Duodenal mucosa (tissue), 2 donors: Measurements from ENCODE around the gene TBC1D16.
A peak's percentile ranks its signal among the peaks of the same experiment; 100 is the strongest.

Experiments used
- H3K27ac ChIP-seq: one replicate; pipeline ENCODE4 v1.7.0; 2013; ENCODE audit warnings: low read depth, low read length
- H3K27me3 ChIP-seq, 2 donors: one replicate each; pipeline ENCODE4 v1.7.0; 2013; ENCODE audit warnings: low read length in 2 of 2, control low read depth in 1 of 2; ENCODE audit not compliant: insufficient read depth in 2 of 2, control insufficient read depth in 1 of 2
- H3K36me3 ChIP-seq, 2 donors: one replicate each; pipeline ENCODE4 v1.7.0; 2013; ENCODE audit warnings: low read length in 2 of 2, control low read depth in 1 of 2; ENCODE audit not compliant: insufficient read depth in 2 of 2, control insufficient read depth in 1 of 2
- H3K4me1 ChIP-seq, 2 donors: one replicate each; pipeline ENCODE4 v1.7.0; 2013; ENCODE audit warnings: low read length in 2 of 2, control low read depth in 1 of 2; ENCODE audit not compliant: insufficient read depth in 2 of 2, control insufficient read depth in 1 of 2
- H3K4me3 ChIP-seq, 2 donors: one replicate each; pipeline ENCODE4 v1.7.0; 2013; ENCODE audit warnings: low read length in 2 of 2, low read depth in 1 of 2
- H3K9ac ChIP-seq, 2 donors: one replicate each; pipeline ENCODE4 v1.7.0; 2013; ENCODE audit warnings: low read length in 2 of 2, low read depth in 1 of 2
- H3K9me3 ChIP-seq, 2 donors: one replicate each; pipeline ENCODE4 v1.7.0; 2013; ENCODE audit warnings: low read length in 2 of 2, control low read depth in 1 of 2; ENCODE audit not compliant: control insufficient read depth in 1 of 2

Gene TBC1D16

DNA sequence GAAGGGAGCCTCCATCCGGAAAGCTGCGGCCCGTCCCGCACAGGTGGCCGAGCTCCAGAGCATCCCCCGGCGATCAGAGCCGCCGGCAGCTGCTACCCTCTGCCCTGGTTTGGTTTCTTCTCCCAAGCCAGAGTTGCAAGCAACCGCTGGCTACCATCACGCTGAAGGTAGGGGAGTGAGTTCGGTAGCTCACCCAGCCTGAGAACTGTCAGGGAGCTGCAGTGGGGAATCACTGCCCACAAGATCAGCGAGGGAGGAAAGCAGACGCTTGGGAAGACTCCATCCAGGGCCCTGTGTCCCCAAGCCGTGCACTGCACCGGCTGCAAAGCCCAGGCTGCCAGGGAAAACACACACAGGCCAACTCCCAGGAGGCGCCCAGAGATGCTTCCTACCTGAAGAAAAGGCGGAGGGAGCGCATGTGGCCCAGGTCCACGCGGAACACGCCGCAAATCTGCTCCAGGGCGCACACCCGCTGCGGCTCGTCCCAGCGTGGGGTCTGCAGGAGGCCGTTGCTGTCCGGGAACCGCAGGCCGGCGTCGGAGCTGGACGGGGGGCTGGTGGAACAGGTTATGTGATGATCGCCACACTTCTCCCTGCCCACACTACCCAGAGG, 83.3 kb downstream of the TBC1D16 start:
- Histone ChIP-seq H3K4me3 (no peak overlapping the region), H3K9me3 (no peaks in the 10 kb centered on the region), H3K27ac (no peak overlapping the region), H3K4me1 (peaks cover 27 to 28% of the 10 kb centered on the region in 2 donors), H3K9ac (peak overlapping the region in 1 of 2 donors; percentile 4), H3K27me3 (no peaks in the 10 kb centered on the region), H3K36me3 (peaks cover 0 to 17% of the 10 kb centered on the region in 2 donors)

DNA sequence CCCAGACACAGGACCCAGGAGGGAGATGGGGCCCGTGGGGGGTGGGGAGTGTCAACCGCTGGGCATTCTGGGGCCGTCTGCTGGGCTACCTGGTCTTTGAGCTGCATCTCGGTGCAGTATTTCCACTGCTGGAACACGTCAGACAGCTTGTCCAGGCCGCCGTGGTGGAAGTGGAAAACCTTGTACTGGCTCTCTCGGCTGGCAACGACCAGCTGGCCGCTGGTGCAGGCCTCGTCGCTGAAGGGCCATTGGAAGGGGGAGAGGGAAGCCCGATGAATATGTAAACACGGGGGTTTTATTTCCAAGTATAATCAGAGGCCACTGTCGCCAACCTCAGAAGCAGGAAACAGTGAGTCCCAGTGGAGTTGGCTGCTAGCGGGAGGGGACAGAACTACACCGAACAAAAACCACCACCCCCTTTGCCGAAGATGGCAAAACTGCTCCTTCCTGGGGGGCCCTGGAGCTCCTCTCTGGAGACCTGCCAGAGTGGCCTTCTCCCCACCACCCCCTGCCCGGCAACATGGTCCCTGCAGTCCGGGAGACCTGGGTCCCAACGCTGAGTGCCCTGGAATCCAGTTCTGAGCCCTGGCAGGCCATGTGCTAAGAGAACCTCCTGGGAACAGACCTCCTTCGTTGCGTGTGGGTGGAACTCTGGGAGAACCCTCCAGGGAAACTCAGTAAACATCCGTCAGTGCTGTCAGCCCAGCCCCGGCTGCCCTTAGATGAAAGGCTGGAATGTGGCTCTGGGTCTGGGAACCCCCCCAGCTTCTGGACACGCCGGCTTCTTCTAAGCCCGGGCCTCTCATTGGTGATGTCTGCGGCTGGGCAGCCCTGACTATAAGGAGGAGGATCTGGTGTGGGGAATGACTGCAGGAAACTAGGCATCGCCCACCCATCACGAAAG, 84.1 kb downstream of the TBC1D16 start:
- peak overlapping the region in 1 of 2 donors; percentile 49 for H3K9ac ChIP-seq
- H3K27me3 ChIP-seq, result no peaks in the 10 kb centered on the region
- H3K4me3 ChIP-seq, result peak overlapping the region in 1 of 2 donors; percentile 47
- no peaks in the 10 kb centered on the region for H3K9me3 ChIP-seq
- peaks cover 27 to 28% of the 10 kb centered on the region in 2 donors for H3K4me1 ChIP-seq
- H3K36me3 ChIP-seq, result peaks cover 5 to 25% of the 10 kb centered on the region in 2 donors
- H3K27ac ChIP-seq, result peak overlapping the region; percentile 53

DNA sequence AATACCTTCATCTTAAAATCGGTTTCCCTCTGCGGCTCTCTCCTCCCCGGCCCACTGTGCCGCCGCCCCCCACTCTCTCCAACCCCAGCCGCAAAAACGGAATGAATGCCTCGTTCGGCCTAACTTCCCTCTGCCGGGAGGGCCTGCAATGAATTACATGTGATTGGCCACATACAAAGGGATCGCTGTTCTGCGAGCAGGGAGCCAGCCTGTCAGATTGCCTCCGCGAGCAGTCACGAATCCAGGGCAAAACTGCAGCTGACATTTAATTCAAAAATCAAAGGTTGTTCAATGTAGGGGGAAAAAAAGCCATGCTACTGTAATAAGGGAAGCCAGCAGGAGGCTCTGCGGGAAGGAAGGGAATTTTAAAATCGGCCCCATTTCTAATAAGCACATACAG, 84.9 kb downstream of the TBC1D16 start:
- Histone ChIP-seq H3K36me3 (peaks cover 5 to 33% of the 10 kb centered on the region in 2 donors), H3K27me3 (no peaks in the 10 kb centered on the region), H3K9ac (peak overlapping the region in 1 of 2 donors; percentile 49), H3K9me3 (no peaks in the 10 kb centered on the region), H3K27ac (peak overlapping the region; percentile 20), H3K4me1 (peaks cover 27 to 28% of the 10 kb centered on the region in 2 donors), H3K4me3 (peak overlapping the region; percentile 7 to 47)

DNA sequence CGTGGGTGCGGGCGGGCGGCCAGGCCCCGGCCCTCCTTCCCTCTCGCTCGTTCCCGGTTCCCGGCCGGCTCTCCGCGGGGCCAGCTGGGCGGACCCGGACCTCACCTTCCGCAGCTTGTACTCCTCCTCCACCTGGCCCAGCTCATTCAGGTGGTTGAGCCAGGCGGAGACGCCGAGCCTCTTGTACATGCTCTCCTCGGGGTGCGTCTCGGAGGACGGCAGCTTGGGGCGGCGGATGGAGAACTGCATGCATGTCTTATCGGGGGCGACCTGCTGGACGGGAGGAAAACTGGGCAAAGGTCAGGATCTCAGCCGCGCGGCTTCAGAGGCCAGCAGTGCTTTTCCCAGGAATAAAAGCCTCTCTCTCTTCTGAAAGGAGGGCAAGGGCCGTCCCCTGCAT, 85.4 kb downstream of the TBC1D16 start:
- Histone ChIP-seq H3K9ac (peak overlapping the region; percentile 18 to 49), H3K4me3 (peak overlapping the region; percentile 7 to 47), H3K27ac (peak overlapping the region; percentile 20)

DNA sequence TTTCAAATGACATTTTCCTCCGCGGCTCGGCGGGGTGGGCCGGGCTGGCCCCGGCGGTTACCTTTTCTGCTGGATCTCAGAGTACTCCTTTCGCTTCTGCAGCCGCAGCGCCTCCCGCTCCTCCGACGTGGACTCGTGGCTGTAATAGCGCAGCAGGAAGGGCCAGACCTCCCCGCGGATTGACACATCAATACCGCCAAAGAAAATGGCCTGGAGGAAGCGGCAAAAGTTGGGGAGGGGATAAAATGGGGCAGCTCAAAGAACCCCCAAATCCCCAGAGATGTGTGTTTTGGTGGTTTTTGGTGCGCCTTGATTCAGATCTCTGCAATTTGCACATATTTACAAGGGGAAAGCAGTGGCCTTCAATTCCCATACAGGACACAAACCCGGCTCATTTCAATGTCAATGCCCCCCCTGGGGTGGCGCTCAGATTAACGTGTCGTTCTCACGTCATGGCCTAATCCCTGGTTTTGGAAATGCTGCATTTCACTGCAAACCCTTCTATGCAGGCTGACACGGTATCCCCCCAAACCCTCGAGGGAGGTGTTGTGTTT, 85.9 kb downstream of the TBC1D16 start:
- H3K4me3 ChIP-seq, result no peak overlapping the region
- H3K27me3 ChIP-seq, result no peaks in the 10 kb centered on the region
- H3K36me3 ChIP-seq, result peaks cover 5 to 36% of the 10 kb centered on the region in 2 donors
- peaks cover 27 to 28% of the 10 kb centered on the region in 2 donors for H3K4me1 ChIP-seq
- no peak overlapping the region for H3K27ac ChIP-seq
- peak overlapping the region; percentile 18 to 49 for H3K9ac ChIP-seq
- no peaks in the 10 kb centered on the region for H3K9me3 ChIP-seq

More for the DNA sequence above, 85.4 kb downstream of the TBC1D16 start:
- Histone ChIP-seq H3K27me3 (no peaks in the 10 kb centered on the region), H3K36me3 (peaks cover 5 to 36% of the 10 kb centered on the region in 2 donors), H3K4me1 (peaks cover 27 to 28% of the 10 kb centered on the region in 2 donors), H3K9me3 (no peaks in the 10 kb centered on the region)

DNA sequence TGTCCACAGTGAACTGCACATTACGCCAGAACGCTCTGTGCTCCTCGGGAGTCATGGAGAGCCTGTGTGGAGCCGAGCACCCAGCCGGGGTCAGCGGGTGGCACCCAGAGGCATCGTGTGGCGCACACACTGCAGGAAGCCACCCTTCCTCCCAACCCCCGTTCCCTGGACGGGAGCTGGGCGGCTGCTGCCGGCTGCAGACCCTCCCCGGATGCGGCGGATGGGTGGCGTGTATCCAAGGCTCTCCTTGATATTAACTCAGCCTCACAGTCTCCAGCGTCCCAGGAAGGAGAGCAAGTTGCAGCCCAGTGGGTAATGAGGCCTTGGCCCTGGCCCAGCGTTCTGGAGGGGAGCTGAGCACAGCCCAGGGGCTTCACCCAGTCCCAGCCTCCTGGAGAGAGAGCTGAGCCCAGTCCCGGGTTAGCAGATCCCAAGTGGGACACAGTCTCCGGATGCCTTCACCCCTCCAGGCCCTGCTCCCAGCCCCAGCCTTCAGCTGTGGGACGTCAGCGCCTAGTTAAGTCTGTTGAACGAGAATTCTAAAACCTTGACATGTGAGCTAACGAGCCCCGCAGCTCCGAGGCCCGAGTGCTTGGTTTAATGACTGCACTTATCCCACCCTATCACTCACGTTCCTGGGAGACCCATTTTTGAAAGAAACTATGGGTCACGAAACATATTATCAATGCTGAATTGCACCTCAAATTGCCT, 86.6 kb downstream of the TBC1D16 start:
- H3K36me3 ChIP-seq, result peaks cover 6 to 42% of the 10 kb centered on the region in 2 donors
- no peak overlapping the region for H3K4me3 ChIP-seq

DNA sequence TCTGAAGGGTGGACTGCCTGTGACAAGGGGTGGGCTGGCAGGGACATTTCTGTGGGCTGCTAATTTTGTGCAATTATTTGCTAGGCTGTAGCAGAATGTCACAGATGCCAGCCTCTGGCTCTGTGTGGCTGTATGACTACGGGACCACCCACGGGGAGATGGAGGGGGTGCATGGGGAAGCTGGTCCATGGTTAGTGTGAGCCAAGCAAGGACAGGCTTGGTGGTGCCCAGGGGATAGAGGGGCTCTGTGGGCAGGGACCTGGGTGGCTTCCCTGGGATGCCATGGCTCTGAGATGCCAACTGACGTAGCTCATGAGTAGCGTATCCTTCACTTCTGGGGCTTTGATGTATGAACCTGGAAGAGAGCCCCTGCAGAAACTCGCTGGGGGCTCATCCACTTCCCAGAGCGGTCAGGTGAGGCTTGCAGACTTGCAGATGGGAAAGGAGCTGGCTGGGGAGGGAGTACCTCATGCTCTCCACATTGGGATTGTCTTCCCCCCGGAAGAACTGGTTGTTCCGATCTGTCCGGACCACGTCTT, 87.2 kb downstream of the TBC1D16 start:
- Histone ChIP-seq H3K4me1 (peaks cover 27 to 28% of the 10 kb centered on the region in 2 donors), H3K9ac (no peak overlapping the region), H3K9me3 (no peaks in the 10 kb centered on the region), H3K4me3 (no peak overlapping the region), H3K36me3 (peaks cover 12 to 48% of the 10 kb centered on the region in 2 donors), H3K27me3 (no peaks in the 10 kb centered on the region), H3K27ac (no peak overlapping the region)

More for the DNA sequence above, 86.6 kb downstream of the TBC1D16 start:
- Histone ChIP-seq H3K27me3 (no peaks in the 10 kb centered on the region), H3K27ac (no peak overlapping the region), H3K4me1 (peaks cover 27 to 28% of the 10 kb centered on the region in 2 donors), H3K9ac (no peak overlapping the region), H3K9me3 (no peaks in the 10 kb centered on the region)

DNA sequence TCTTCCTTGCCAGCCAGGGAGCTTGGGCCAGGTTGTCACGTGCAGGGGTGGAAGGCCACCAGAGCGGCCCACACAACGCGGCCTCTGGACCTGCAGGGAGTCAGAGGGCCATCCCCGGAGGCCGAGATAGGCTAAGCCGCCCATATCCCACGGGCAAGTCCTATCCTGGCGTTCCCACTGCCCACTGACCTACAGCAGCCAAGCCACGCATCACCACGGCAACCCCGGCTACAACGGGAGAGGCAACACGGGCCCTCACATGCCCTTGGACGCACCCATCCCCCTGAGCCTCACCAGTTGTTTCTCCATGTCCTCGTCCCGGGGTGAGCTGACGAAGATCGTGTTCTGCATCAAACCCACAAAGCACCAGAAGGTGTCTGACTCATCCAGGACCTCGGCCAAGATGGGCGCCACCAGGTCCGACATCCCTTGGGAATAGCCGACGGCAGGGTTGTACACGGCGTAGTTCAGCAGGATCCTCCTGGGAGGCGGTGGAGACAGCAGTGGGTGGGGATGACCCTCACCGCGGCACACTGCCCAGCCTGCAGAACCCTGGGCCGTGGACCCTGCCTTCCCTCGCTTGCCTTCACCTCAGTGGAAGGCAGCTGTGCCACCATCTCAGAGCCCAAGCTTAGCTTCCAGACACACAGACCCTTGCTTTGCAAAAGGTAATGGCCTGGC, 88.2 kb downstream of the TBC1D16 start:
- Histone ChIP-seq H3K4me3 (no peak overlapping the region), H3K9ac (no peak overlapping the region), H3K9me3 (no peaks in the 10 kb centered on the region), H3K36me3 (peaks cover 12 to 49% of the 10 kb centered on the region in 2 donors), H3K27me3 (no peaks in the 10 kb centered on the region), H3K4me1 (peaks cover 22 to 24% of the 10 kb centered on the region in 2 donors), H3K27ac (no peak overlapping the region)
